ENCODE results near the gene DNPH1.

The DNPH1 gene, protein sequence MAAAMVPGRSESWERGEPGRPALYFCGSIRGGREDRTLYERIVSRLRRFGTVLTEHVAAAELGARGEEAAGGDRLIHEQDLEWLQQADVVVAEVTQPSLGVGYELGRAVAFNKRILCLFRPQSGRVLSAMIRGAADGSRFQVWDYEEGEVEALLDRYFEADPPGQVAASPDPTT

DNA sequence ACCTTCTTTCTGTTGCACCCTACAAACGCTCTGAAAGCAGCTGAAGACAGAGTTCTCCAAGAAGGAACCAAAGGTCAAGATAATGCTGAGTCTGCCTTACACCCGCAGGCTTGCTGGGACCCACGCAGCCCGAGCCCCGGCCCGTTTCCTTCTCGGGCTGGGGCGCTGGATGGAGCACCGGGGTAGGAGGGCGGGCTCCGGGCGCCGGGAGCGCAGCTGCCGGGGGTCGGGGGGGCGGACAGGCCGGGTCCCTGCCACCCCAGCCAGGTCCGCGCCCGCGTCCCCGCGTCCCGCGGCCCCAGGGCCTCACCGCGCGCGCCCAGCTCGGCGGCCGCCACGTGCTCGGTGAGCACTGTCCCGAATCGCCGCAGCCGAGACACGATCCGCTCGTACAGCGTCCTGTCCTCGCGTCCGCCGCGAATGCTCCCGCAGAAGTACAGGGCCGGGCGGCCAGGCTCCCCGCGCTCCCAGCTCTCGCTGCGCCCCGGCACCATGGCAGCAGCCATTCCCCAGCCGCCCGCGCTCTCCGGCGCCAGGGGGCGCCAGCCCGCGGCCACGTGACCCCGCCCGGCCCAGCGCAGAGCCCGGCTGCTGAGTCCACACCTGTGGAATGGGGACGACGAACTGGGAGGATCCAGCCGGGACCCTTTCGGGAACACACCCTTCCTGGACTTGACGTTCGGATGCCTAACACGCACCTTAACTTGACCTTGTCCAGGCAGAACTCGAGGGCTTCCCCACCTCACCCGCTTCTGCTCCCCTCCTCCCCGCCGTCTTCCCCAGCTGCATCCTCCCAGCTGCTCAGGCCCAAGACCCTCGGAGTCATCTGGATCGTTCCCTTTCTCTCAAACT, at the start of gene DNPH1:
Gene DNPH1 (minus strand): TSS at position 531 of the 852 bp plus-strand sequence. CDS start 25 bp downstream, at position 506.
- Histone ChIP-seq H3K4me3 (ENCODE audit: low read depth, low read length) (peak within 1 kb of the TSS; percentile 65), H3K9me3 (ENCODE audit: control insufficient read depth, low read length) (no peaks in the 10 kb centered on the region), H3K27me3 (ENCODE audit: control insufficient read depth, insufficient read depth, low read length) (no peaks in the 10 kb centered on the region), H3K27ac (no peak within 1 kb of the TSS), H3K36me3 (ENCODE audit: control insufficient read depth, insufficient read depth, low read length) (no peaks in the 10 kb centered on the region), H2AFZ (peak within 1 kb of the TSS; percentile 89), H3K79me2 (no peaks in the 10 kb centered on the region), H3K9ac (no peak within 1 kb of the TSS), H3K4me1 (no peaks in the 10 kb centered on the region), H3K4me2 (ENCODE audit: low read length) (peak within 1 kb of the TSS; percentile 82)
- TF ChIP-seq CTCF (IDR thresholded peaks at IDR 0.05), result peak; percentile 95

DNA sequence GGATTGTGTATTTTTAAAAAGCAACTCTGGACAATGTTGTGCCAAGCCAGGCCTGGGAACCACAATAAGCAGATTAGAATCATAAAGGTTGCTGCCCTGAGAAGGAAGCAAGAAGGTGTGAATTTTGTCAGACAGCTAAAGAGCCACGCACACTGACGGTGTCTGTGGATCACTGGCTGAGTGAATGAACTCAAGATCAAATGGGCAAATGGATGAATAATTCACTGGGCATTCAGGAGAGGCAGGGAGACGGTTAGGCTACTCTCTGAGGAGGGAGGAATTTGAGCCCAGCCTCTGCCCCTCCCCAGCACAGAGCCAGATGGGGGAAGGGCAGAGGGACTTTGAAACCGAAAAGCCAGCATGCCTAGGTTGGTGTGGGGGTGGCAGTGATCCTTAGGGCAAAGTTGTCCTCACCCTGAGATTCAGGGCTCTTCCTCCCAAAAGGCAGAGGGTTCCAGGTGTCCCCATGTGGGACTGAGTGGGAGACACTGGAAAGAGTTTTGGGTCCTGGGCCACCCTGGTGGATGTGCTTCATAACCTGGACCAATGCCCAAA, 49.3 kb upstream of the DNPH1 start:
- no peak overlapping the region for H3K4me2 ChIP-seq (ENCODE audit: low read length)
- H3K27ac ChIP-seq, result no peak overlapping the region
- no peaks in the 10 kb centered on the region for H3K79me2 ChIP-seq
- TF ChIP-seq CTCF (IDR thresholded peaks at IDR 0.05), result no peak
- no peaks in the 10 kb centered on the region for H3K36me3 ChIP-seq (ENCODE audit: control insufficient read depth, insufficient read depth, low read length)
- H3K4me1 ChIP-seq, result no peaks in the 10 kb centered on the region
- H3K9ac ChIP-seq, result no peak overlapping the region
- no peak overlapping the region for H2AFZ ChIP-seq
- no peak overlapping the region for H3K4me3 ChIP-seq (ENCODE audit: low read depth, low read length)
- no peaks in the 10 kb centered on the region for H3K27me3 ChIP-seq (ENCODE audit: control insufficient read depth, insufficient read depth, low read length)
- no peaks in the 10 kb centered on the region for H3K9me3 ChIP-seq (ENCODE audit: control insufficient read depth, low read length)

DNA sequence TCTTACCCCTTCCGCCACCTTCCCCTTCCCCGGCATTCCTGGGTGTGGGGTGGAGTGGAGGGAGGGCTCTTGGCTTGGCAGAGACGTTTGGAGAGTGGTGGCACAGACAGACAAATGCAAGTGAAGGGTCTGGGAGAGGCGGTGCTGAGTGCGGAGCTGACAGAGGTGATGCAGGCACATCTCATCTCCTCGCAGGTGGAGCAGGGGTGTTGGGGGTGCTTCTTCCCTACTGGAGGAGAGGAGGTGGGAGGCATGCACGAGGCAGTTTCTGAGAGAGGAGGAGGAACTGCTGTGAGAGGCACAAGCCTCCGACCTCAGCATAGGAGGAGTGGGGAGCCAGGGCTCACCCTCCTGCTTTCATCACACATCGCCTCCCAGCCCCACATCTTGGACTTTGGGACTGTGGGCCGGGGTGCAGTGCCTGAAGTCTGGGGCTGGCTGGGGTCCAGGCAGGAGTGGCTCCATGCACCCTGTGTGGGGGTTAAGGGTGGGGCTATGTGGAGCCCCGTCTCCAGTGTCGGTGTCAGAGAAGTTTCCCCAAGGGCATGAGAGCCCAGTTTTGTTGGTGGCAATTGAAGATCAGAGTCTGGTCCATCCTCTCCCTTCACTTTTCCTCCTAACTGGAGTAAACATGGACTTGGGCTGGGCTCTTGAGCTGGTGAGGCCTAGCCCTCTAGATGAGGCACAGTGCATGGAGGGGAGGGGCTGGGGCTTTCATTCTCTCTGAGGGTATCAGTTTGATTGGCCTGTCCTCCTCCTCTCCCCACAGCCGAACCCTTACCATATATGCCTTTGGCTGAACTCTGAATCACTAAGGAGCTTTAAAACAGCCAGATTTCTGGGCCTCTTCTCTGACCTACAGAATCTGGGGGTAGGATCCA, 48.6 kb upstream of the DNPH1 start:
- Histone ChIP-seq H2AFZ (no peak overlapping the region), H3K9me3 (ENCODE audit: control insufficient read depth, low read length) (no peaks in the 10 kb centered on the region), H3K79me2 (no peaks in the 10 kb centered on the region), H3K4me1 (no peaks in the 10 kb centered on the region), H3K9ac (no peak overlapping the region), H3K27ac (no peak overlapping the region), H3K27me3 (ENCODE audit: control insufficient read depth, insufficient read depth, low read length) (no peaks in the 10 kb centered on the region), H3K4me2 (ENCODE audit: low read length) (no peak overlapping the region), H3K36me3 (ENCODE audit: control insufficient read depth, insufficient read depth, low read length) (no peaks in the 10 kb centered on the region), H3K4me3 (ENCODE audit: low read depth, low read length) (no peak overlapping the region)
- TF ChIP-seq CTCF (IDR thresholded peaks at IDR 0.05), result no peak

- Histone ChIP-seq H3K9me3 (ENCODE audit: control insufficient read depth, low read length) (no peaks in the 10 kb centered on the region), H3K27me3 (ENCODE audit: control insufficient read depth, insufficient read depth, low read length) (no peaks in the 10 kb centered on the region), H3K4me3 (ENCODE audit: low read depth, low read length) (no peak overlapping the region), H3K36me3 (ENCODE audit: control insufficient read depth, insufficient read depth, low read length) (no peaks in the 10 kb centered on the region), H3K4me2 (ENCODE audit: low read length) (no peak overlapping the region), H3K79me2 (no peaks in the 10 kb centered on the region), H2AFZ (no peak overlapping the region), H3K4me1 (no peaks in the 10 kb centered on the region), H3K27ac (no peak overlapping the region), H3K9ac (no peak overlapping the region)
- TF ChIP-seq CTCF (IDR thresholded peaks at IDR 0.05), result no peak
Observed at GRCh38 chr6:43277306-43277642, 48.0 kb upstream of the DNPH1 start.

Measured in parathyroid adenoma (tissue), 2 donors.